ENCODE data around the gene MYL12A. TPM values are rescaled to one million over a fixed set of nuclear protein-coding genes. Genes with fewer than 3 reads are reported as not detected.
"Not testable (repeated sequence)": the region's sequence is repeated elsewhere in the genome, so short reads cannot be mapped to it uniquely, and the experiment has no call there.

The MYL12A gene
- total RNA-seq, 2 donors from 2014 or later, result 102 to 174 TPM

GRCh38 chr18:3219631-3220335 lies 27.8 kb upstream of the MYL12A start, which contains the start of gene MYOM1:
Gene MYOM1, minus strand, starts transcription at chr18:3219968. Its CDS starts 4,745 bp downstream, at chr18:3215223.
- Histone ChIP-seq H3K9me3 (no peaks in the 10 kb centered on the region), H3K27me3 (no peaks in the 10 kb centered on the region), H3K36me3 (replicated peaks in 1 of 2; ENCODE audit: insufficient read depth in 1 of 2, low read depth in 2 of 2) (no peaks in the 10 kb centered on the region), H3K27ac (peak within 1 kb of the TSS; percentile 66 to 91 (median 84)), H3K4me3 (no peak within 1 kb of the TSS), H3K4me1 (peaks cover 41% of the 10 kb centered on the region)
- intact Hi-C loops (cut with DNase I), result no loop called here
- TF ChIP-seq POLR2A (IDR thresholded peaks at IDR 0.05) (peak in 1 of 3 donors; percentile 40), CTCF (IDR thresholded peaks at IDR 0.05) (no peak)
- 27 to 33% methylated on average over 9 of the region's 9 CpGs for WGBS, 2 donors
- DNase-seq (peak in 2 of 4 donors; percentile 31 to 40), ATAC-seq (peak; percentile 29)

GRCh38 chr18:3220868-3221267 lies 26.7 kb upstream of the MYL12A start:
- H3K27ac ChIP-seq, result peak overlapping the region in 3 of 4 donors; percentile 66 to 91 (median 81)
- H3K27me3 ChIP-seq; DNase-seq; H3K36me3 ChIP-seq (replicated peaks in 1 of 2; ENCODE audit: insufficient read depth in 1 of 2, low read depth in 2 of 2); intact Hi-C loops (cut with DNase I); H3K9me3 ChIP-seq; H3K4me3 ChIP-seq; ATAC-seq: not testable (repeated sequence)
- H3K4me1 ChIP-seq, result peaks cover 51% of the 10 kb centered on the region
- 80 to 89% methylated on average over 4 of the region's 4 CpGs for WGBS, 2 donors

- WGBS, 2 donors, result 89 to 92% methylated on average over 6 of the region's 6 CpGs
- no peaks in the 10 kb centered on the region for H3K27me3 ChIP-seq
- intact Hi-C loops (cut with DNase I), result no loop called here
- no peak overlapping the region for H3K27ac ChIP-seq
- peaks cover 51% of the 10 kb centered on the region for H3K4me1 ChIP-seq
- no peaks in the 10 kb centered on the region for H3K36me3 ChIP-seq (replicated peaks in 1 of 2; ENCODE audit: insufficient read depth in 1 of 2, low read depth in 2 of 2)
- DNase-seq (no peak), ATAC-seq (no peak)
- no peaks in the 10 kb centered on the region for H3K9me3 ChIP-seq
- no peak overlapping the region for H3K4me3 ChIP-seq
- TF ChIP-seq POLR2A (IDR thresholded peaks at IDR 0.05) (no peak), CTCF (IDR thresholded peaks at IDR 0.05) (no peak)
Observed at GRCh38 chr18:3221496-3221895, 26.1 kb upstream of the MYL12A start.

- H3K27ac ChIP-seq, result peak overlapping the region in 3 of 4 donors; percentile 16 to 68 (median 66)
- 38 to 71% methylated on average over 1 of the region's 1 CpG for WGBS, 2 donors
Observed at GRCh38 chr18:3223356-3223755, 24.2 kb upstream of the MYL12A start.

GRCh38 chr18:3224223-3224622 lies 23.4 kb upstream of the MYL12A start:
- DNase-seq (no peak), ATAC-seq (no peak)
- Histone ChIP-seq H3K36me3 (replicated peaks in 1 of 2; ENCODE audit: insufficient read depth in 1 of 2, low read depth in 2 of 2) (no peaks in the 10 kb centered on the region), H3K27me3 (no peaks in the 10 kb centered on the region), H3K4me3 (no peak overlapping the region), H3K4me1 (peaks cover 32% of the 10 kb centered on the region), H3K27ac (peak overlapping the region in 3 of 4 donors; percentile 31 to 68 (median 66)), H3K9me3 (no peaks in the 10 kb centered on the region)
- TF ChIP-seq POLR2A (IDR thresholded peaks at IDR 0.05) (no peak), CTCF (IDR thresholded peaks at IDR 0.05) (no peak)
- intact Hi-C loops (cut with DNase I), result no loop called here
- 88 to 92% methylated on average over 3 of the region's 3 CpGs for WGBS, 2 donors

More at GRCh38 chr18:3223356-3223755, 24.2 kb upstream of the MYL12A start:
- Histone ChIP-seq H3K4me3 (no peak overlapping the region), H3K27me3 (no peaks in the 10 kb centered on the region), H3K9me3 (no peaks in the 10 kb centered on the region), H3K4me1 (peaks cover 39% of the 10 kb centered on the region), H3K36me3 (replicated peaks in 1 of 2; ENCODE audit: insufficient read depth in 1 of 2, low read depth in 2 of 2) (no peaks in the 10 kb centered on the region)
- intact Hi-C loops (cut with DNase I), result no loop called here
- TF ChIP-seq POLR2A (IDR thresholded peaks at IDR 0.05), result no peak
- TF ChIP-seq CTCF (IDR thresholded peaks at IDR 0.05), result no peak
- DNase-seq (no peak), ATAC-seq (peak; percentile 10)

Data from body of pancreas (tissue), 4 donors.